Neural cell (in vitro differentiated cells): ENCODE results near the gene PSMD11.

Experiments
- RAD21 ChIP-seq: fragments of 450-650 bp; conservative IDR thresholded peaks from 2 replicates; pipeline ENCODE4 v1.6.1; 2014; ENCODE audit warnings: antibody characterized with exemption, mild to moderate bottlenecking, moderate library complexity
- TF ChIP-seq, protein P1 (sequence below): fragments of 450-650 bp; IDR thresholded peaks from 2 replicates; pipeline ENCODE4 v1.5.1; 2014; ENCODE audit warnings: antibody characterized with exemption, mild to moderate bottlenecking, moderate library complexity; ENCODE audit not compliant: poor library complexity, severe bottlenecking
- TF ChIP-seq, protein P2 (sequence below): IDR thresholded peaks from 2 replicates; pipeline ENCODE4 v1.6.1; 2012; ENCODE audit warnings: borderline replicate concordance

DNA sequence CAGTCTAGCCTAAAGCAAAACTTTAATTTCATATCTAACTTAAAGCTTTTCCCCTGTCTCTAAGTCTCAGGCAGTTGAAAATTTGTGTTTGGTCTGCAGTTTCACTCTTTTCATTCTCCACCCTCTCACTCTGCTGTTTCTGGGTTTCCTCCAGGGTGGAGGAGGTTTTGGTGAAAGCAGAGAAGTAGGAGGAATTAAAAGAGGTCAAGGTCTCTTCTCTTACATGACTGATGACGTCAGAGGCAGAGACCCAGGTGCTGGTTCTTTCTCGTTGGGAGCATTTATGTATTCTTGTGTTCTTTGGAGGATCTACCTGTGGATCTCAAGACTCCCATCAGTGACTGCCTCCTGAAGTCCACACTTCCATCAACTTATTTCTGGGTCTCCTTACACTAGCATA, 2.4 kb upstream of the PSMD11 start:
- TF ChIP-seq, protein P1, sequence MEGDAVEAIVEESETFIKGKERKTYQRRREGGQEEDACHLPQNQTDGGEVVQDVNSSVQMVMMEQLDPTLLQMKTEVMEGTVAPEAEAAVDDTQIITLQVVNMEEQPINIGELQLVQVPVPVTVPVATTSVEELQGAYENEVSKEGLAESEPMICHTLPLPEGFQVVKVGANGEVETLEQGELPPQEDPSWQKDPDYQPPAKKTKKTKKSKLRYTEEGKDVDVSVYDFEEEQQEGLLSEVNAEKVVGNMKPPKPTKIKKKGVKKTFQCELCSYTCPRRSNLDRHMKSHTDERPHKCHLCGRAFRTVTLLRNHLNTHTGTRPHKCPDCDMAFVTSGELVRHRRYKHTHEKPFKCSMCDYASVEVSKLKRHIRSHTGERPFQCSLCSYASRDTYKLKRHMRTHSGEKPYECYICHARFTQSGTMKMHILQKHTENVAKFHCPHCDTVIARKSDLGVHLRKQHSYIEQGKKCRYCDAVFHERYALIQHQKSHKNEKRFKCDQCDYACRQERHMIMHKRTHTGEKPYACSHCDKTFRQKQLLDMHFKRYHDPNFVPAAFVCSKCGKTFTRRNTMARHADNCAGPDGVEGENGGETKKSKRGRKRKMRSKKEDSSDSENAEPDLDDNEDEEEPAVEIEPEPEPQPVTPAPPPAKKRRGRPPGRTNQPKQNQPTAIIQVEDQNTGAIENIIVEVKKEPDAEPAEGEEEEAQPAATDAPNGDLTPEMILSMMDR: no peak
- no peak for TF ChIP-seq RAD21
- TF ChIP-seq, protein P2, sequence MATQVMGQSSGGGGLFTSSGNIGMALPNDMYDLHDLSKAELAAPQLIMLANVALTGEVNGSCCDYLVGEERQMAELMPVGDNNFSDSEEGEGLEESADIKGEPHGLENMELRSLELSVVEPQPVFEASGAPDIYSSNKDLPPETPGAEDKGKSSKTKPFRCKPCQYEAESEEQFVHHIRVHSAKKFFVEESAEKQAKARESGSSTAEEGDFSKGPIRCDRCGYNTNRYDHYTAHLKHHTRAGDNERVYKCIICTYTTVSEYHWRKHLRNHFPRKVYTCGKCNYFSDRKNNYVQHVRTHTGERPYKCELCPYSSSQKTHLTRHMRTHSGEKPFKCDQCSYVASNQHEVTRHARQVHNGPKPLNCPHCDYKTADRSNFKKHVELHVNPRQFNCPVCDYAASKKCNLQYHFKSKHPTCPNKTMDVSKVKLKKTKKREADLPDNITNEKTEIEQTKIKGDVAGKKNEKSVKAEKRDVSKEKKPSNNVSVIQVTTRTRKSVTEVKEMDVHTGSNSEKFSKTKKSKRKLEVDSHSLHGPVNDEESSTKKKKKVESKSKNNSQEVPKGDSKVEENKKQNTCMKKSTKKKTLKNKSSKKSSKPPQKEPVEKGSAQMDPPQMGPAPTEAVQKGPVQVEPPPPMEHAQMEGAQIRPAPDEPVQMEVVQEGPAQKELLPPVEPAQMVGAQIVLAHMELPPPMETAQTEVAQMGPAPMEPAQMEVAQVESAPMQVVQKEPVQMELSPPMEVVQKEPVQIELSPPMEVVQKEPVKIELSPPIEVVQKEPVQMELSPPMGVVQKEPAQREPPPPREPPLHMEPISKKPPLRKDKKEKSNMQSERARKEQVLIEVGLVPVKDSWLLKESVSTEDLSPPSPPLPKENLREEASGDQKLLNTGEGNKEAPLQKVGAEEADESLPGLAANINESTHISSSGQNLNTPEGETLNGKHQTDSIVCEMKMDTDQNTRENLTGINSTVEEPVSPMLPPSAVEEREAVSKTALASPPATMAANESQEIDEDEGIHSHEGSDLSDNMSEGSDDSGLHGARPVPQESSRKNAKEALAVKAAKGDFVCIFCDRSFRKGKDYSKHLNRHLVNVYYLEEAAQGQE: no peak
